Trophoblast cell (in vitro differentiated cells and primary cell): ENCODE measurements around the gene MYL3. TPM values are rescaled to one million over a fixed set of nuclear protein-coding genes. Genes with fewer than 3 reads are reported as not detected.
"Not testable (repeated sequence)": the region's sequence is repeated elsewhere in the genome, so short reads cannot be mapped to it uniquely, and the experiment has no call there.

Experiments
- DNase-seq, 2 donors: peaks; one replicate each; pipeline ENCODE4 v3.0.0-alpha.2; 2016
- H2AFZ ChIP-seq: 2 replicates; pipeline ENCODE4 v1.6.1; 2013; ENCODE audit warnings: low read length, moderate library complexity, mild to moderate bottlenecking; ENCODE audit not compliant: insufficient read depth, poor library complexity
- H2AK5ac ChIP-seq: 2 replicates; pipeline ENCODE4 v1.6.1; 2013; ENCODE audit warnings: mild to moderate bottlenecking, low read length
- H2BK120ac ChIP-seq: 2 replicates; pipeline ENCODE4 v1.6.1; 2013; ENCODE audit warnings: low read length, mild to moderate bottlenecking, moderate library complexity; ENCODE audit not compliant: insufficient read depth, poor library complexity
- H2BK12ac ChIP-seq: 2 replicates; pipeline ENCODE4 v1.6.1; 2013; ENCODE audit warnings: mild to moderate bottlenecking, low read length, moderate library complexity
- H2BK5ac ChIP-seq: 2 replicates; pipeline ENCODE4 v1.6.1; 2013; ENCODE audit warnings: low read length, low read depth, moderate library complexity, mild to moderate bottlenecking; ENCODE audit not compliant: poor library complexity
- H3K14ac ChIP-seq: 2 replicates; pipeline ENCODE4 v1.6.1; 2013; ENCODE audit warnings: mild to moderate bottlenecking, low read length
- H3K18ac ChIP-seq: 2 replicates; pipeline ENCODE4 v1.6.1; 2013; ENCODE audit warnings: mild to moderate bottlenecking, low read length
- H3K23ac ChIP-seq: 2 replicates; pipeline ENCODE4 v1.6.1; 2013; ENCODE audit warnings: low read length
- H3K27ac ChIP-seq: 2 replicates; pipeline ENCODE4 v1.5.1; 2013; ENCODE audit warnings: low read depth, mild to moderate bottlenecking, inconsistent platforms, low read length, moderate library complexity
- H3K27me3 ChIP-seq: 2 replicates; pipeline ENCODE4 v1.6.1; 2013; ENCODE audit warnings: inconsistent platforms, mild to moderate bottlenecking, low read length, moderate library complexity; ENCODE audit not compliant: insufficient read depth
- H3K36me3 ChIP-seq, 2 experiments: 1 replicate in 1 of 2; 2 replicates in 1 of 2; pipeline ENCODE4 v1.6.1; 2013; ENCODE audit warnings: low read length in 2 of 2, mild to moderate bottlenecking in 2 of 2, moderate library complexity in 1 of 2; ENCODE audit not compliant: insufficient read depth in 2 of 2, control insufficient read depth in 1 of 2
- H3K4ac ChIP-seq: 2 replicates; pipeline ENCODE4 v1.6.1; 2013; ENCODE audit warnings: low read depth, mild to moderate bottlenecking, low read length, moderate library complexity
- H3K4me1 ChIP-seq, 2 experiments: 1 replicate in 1 of 2; 2 replicates in 1 of 2; pipeline ENCODE4 v1.6.1; 2013; ENCODE audit warnings: low read length in 2 of 2, mild to moderate bottlenecking in 2 of 2, moderate library complexity in 1 of 2; ENCODE audit not compliant: insufficient read depth in 2 of 2, control insufficient read depth in 1 of 2
- H3K4me2 ChIP-seq: 2 replicates; pipeline ENCODE4 v1.6.1; 2013; ENCODE audit warnings: inconsistent platforms, mild to moderate bottlenecking, low read length, moderate library complexity
- H3K4me3 ChIP-seq: 2 replicates; pipeline ENCODE4 v1.5.1; 2013; ENCODE audit warnings: mild to moderate bottlenecking, low read depth, low read length, inconsistent platforms
- H3K79me1 ChIP-seq: one replicate; pipeline ENCODE4 v1.6.1; 2013; ENCODE audit warnings: low read length
- H3K79me2 ChIP-seq: 2 replicates; pipeline ENCODE4 v1.6.1; 2013; ENCODE audit warnings: low read length, mild to moderate bottlenecking; ENCODE audit not compliant: control insufficient read depth, insufficient read depth, poor library complexity
- H3K9ac ChIP-seq: 2 replicates; pipeline ENCODE4 v1.6.1; 2013; ENCODE audit warnings: mild to moderate bottlenecking, low read length
- H3K9me3 ChIP-seq: 2 replicates; pipeline ENCODE4 v1.6.1; 2013; ENCODE audit warnings: low read depth, mild to moderate bottlenecking, control low read depth, inconsistent platforms, low read length; ENCODE audit not compliant: insufficient read depth
- H4K12ac ChIP-seq: 2 replicates; pipeline ENCODE4 v1.6.1; 2013; ENCODE audit warnings: low read depth, mild to moderate bottlenecking, low read length, moderate library complexity
- H4K8ac ChIP-seq: 2 replicates; pipeline ENCODE4 v1.6.1; 2013; ENCODE audit warnings: low read depth, mild to moderate bottlenecking, low read length, moderate library complexity
- H4K91ac ChIP-seq: one replicate; pipeline ENCODE4 v1.6.1; 2013; ENCODE audit warnings: low read depth, mild to moderate bottlenecking, low read length, moderate library complexity
- WGBS: extraction: QIAGEN DNeasy Blood & Tissue Kit; methylation state at CpG from one replicate; pipeline ENCODE4 v1.1.7; 2013; ENCODE audit warnings: missing lambda C conversion rate; ENCODE audit not compliant: insufficient read length, insufficient coverage; ENCODE audit errors: extremely low coverage; 5-methylcytosine and 5-hydroxymethylcytosine counted together
- polyA plus RNA-seq: library from polyadenylated mRNA; stranded (reverse); fragments of 200-250 nt; gene quantifications from 2 replicates; pipeline ENCODE4 v1.2.3, GENCODE V29; 2013

The MYL3 gene
- 0.86 and 1.3 TPM in 2 replicates for polyA plus RNA-seq

DNA sequence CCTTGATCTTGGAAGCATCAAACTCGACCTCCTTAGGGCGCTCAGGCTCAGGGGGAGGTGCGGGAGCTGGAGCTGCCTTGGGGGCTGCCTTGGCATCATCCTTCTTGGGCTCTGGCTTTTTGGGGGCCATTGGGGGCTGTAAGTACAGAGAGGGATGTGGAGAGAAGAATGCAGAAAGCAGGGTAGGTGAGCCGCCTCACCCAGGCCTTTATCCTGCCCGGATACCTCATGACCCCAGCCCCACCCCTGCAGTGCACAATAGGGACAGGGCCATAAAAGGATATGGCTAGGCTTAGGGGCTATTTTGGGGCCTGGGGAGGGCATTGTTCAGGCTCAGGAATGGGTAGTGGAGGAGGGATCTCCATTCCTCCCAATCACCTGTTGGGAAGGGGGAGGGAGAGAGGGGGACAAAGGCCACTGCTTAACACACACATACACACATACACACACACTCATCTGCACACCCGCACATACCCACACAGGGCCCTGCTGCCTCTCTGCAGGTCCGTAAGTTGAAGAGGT, at the start of gene MYL3:
MYL3 (minus strand) TSS at position 184 of the 522 bp plus-strand sequence; CDS start at position 130, 54 bp downstream.
- no peak within 1 kb of the TSS for H4K8ac ChIP-seq
- no peak within 1 kb of the TSS for H3K4me3 ChIP-seq
- H2BK5ac ChIP-seq, result no peak within 1 kb of the TSS
- H2AK5ac ChIP-seq, result no peak within 1 kb of the TSS
- no peak within 1 kb of the TSS for H3K9ac ChIP-seq
- no peak for DNase-seq
- no peak within 1 kb of the TSS for H2BK12ac ChIP-seq
- H3K18ac ChIP-seq, result no peak within 1 kb of the TSS
- peaks cover 1% of the 10 kb centered on the region for H3K9me3 ChIP-seq
- H3K27me3 ChIP-seq, result no peaks in the 10 kb centered on the region
- no peak within 1 kb of the TSS for H2BK120ac ChIP-seq
- H3K23ac ChIP-seq, result no peak within 1 kb of the TSS
- H3K4ac ChIP-seq, result no peak within 1 kb of the TSS
- H3K4me2 ChIP-seq, result no peak within 1 kb of the TSS
- no peak within 1 kb of the TSS for H3K14ac ChIP-seq
- H4K91ac ChIP-seq, result no peak within 1 kb of the TSS
- no peaks in the 10 kb centered on the region for H3K4me1 ChIP-seq
- H3K36me3 ChIP-seq, result no peaks in the 10 kb centered on the region
- no peaks in the 10 kb centered on the region for H3K79me1 ChIP-seq
- no peak within 1 kb of the TSS for H3K27ac ChIP-seq
- no peaks in the 10 kb centered on the region for H3K79me2 ChIP-seq
- no peak within 1 kb of the TSS for H2AFZ ChIP-seq
- H4K12ac ChIP-seq, result no peak within 1 kb of the TSS
- no CpG with 5 or more reads among the region's 7 CpGs for WGBS

DNA sequence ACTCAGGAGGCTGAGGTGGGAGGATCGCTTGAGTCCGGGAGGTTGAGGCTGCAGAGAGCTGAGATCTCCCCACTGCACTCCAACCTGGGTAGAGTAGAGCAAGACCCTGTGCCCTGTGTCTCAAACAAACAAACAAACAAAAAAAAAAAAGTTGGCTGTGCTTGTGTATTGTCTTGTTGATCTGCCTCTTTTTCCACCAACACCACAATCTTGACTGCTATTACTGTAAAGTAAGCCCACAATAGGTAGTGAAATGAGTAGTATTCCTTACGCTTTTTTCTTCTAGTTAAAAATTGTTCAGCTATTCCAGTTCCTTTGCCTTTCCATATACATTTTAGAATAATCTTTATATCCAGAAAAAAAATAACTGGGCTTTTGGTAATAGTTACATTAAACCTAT, 49.7 kb upstream of the MYL3 start:
- no peak overlapping the region for H2BK120ac ChIP-seq
- H3K27ac ChIP-seq, result no peak overlapping the region
- no peak overlapping the region for H4K12ac ChIP-seq
- peaks cover 2% of the 10 kb centered on the region for H3K9me3 ChIP-seq
- no peaks in the 10 kb centered on the region for H3K4me1 ChIP-seq
- no peaks in the 10 kb centered on the region for H3K79me1 ChIP-seq
- no peak overlapping the region for H3K4me2 ChIP-seq
- DNase-seq, result no peak
- H2BK5ac ChIP-seq, result no peak overlapping the region
- H2BK12ac ChIP-seq, result no peak overlapping the region
- no peak overlapping the region for H3K4me3 ChIP-seq
- no peak overlapping the region for H3K4ac ChIP-seq
- H3K79me2 ChIP-seq, result no peaks in the 10 kb centered on the region
- no peak overlapping the region for H4K91ac ChIP-seq
- H3K23ac ChIP-seq, result no peak overlapping the region
- no peak overlapping the region for H3K9ac ChIP-seq
- no peaks in the 10 kb centered on the region for H3K27me3 ChIP-seq
- H3K14ac ChIP-seq, result no peak overlapping the region
- H3K36me3 ChIP-seq, result peaks cover 3% of the 10 kb centered on the region in 2 experiments
- no peak overlapping the region for H2AK5ac ChIP-seq
- no peak overlapping the region for H2AFZ ChIP-seq
- no peak overlapping the region for H4K8ac ChIP-seq
- H3K18ac ChIP-seq, result no peak overlapping the region
- WGBS, result no CpG with 5 or more reads among the region's 3 CpGs

GRCh38 chr3:46910914-46911313, 47.7 kb upstream of the MYL3 start:
- H4K12ac ChIP-seq, H3K79me2 ChIP-seq, H4K8ac ChIP-seq, DNase-seq, H3K4ac ChIP-seq, H3K9ac ChIP-seq, H3K18ac ChIP-seq, H2BK5ac ChIP-seq, H3K27ac ChIP-seq, H3K79me1 ChIP-seq, H3K23ac ChIP-seq, H3K9me3 ChIP-seq, H3K4me3 ChIP-seq, H3K4me2 ChIP-seq, H3K36me3 ChIP-seq, H2BK12ac ChIP-seq, H2AK5ac ChIP-seq, H2BK120ac ChIP-seq, H3K4me1 ChIP-seq, H4K91ac ChIP-seq, H3K27me3 ChIP-seq, H3K14ac ChIP-seq, H2AFZ ChIP-seq: not testable (repeated sequence)
- no CpG with 5 or more reads among the region's 10 CpGs for WGBS

- Histone ChIP-seq H3K4me2 (no peak overlapping the region), H2BK12ac (no peak overlapping the region), H3K79me1 (no peaks in the 10 kb centered on the region), H2AK5ac (no peak overlapping the region), H3K4ac (no peak overlapping the region), H4K8ac (no peak overlapping the region), H3K4me1 (no peaks in the 10 kb centered on the region), H3K27ac (no peak overlapping the region), H3K18ac (no peak overlapping the region), H3K4me3 (no peak overlapping the region), H2BK5ac (no peak overlapping the region), H4K12ac (no peak overlapping the region), H3K9ac (no peak overlapping the region), H3K14ac (no peak overlapping the region), H3K9me3 (no peaks in the 10 kb centered on the region), H3K36me3 (no peaks in the 10 kb centered on the region), H3K23ac (no peak overlapping the region), H3K79me2 (no peaks in the 10 kb centered on the region), H2AFZ (no peak overlapping the region), H2BK120ac (no peak overlapping the region), H4K91ac (no peak overlapping the region), H3K27me3 (no peaks in the 10 kb centered on the region)
- no CpG with 5 or more reads among the region's 6 CpGs for WGBS
- no peak for DNase-seq
Measured at GRCh38 chr3:46910166-46910760, 47.0 kb upstream of the MYL3 start.
